OCI-LY3 (cell line): ENCODE measurements around the gene FXYD4.
"Not testable (repeated sequence)": the region's sequence is repeated elsewhere in the genome, so short reads cannot be mapped to it uniquely, and the experiment has no call there.

Source experiments
- H2AFZ ChIP-seq: fragments of 200-600, 300-600 bp; shearing (Covaris generic); 2 replicates; pipeline ENCODE4 v1.6.0; 2014; ENCODE audit warnings: antibody characterized with exemption, low read depth, low read length
- H3K27ac ChIP-seq: fragments of 200-600, 300-600 bp; sonication (generic); 2 replicates; pipeline ENCODE4 v1.5.1; 2014; ENCODE audit warnings: mild to moderate bottlenecking, low read length, moderate library complexity, mixed read lengths
- H3K27me3 ChIP-seq: fragments of 200-600, 300-600 bp; sonication (generic); 2 replicates; pipeline ENCODE4 v1.6.1; 2014; ENCODE audit warnings: low read depth, low read length, mixed read lengths
- H3K36me3 ChIP-seq: fragments of 200-600, 300-600 bp; sonication (generic); replicated peaks from 2 replicates; pipeline ENCODE3; 2014; ENCODE audit warnings: low read depth, low read length, mixed read lengths
- H3K4me1 ChIP-seq: fragments of 300-600, 200-600 bp; sonication (generic); 2 replicates; pipeline ENCODE4 v1.6.1; 2014; ENCODE audit warnings: low read length, mixed read lengths
- H3K4me2 ChIP-seq: fragments of 200-600, 300-600 bp; sonication (generic); 2 replicates; pipeline ENCODE4 v1.6.1; 2014; ENCODE audit warnings: low read length, mixed read lengths
- H3K4me3 ChIP-seq: fragments of 300-600, 200-600 bp; sonication (generic); 2 replicates; pipeline ENCODE4 v1.5.1; 2014; ENCODE audit warnings: antibody characterized with exemption, mild to moderate bottlenecking, low read length, moderate library complexity
- H3K79me2 ChIP-seq: fragments of 300-600, 200-600 bp; shearing (Covaris generic); 2 replicates; pipeline ENCODE4 v1.6.1; 2014; ENCODE audit warnings: mild to moderate bottlenecking, low read length, mixed read lengths
- H3K9ac ChIP-seq: fragments of 300-600, 200-600 bp; shearing (Covaris generic); 2 replicates; pipeline ENCODE4 v1.6.0; 2014; ENCODE audit warnings: mild to moderate bottlenecking, low read length, moderate library complexity
- H3K9me3 ChIP-seq: fragments of 200-600, 300-600 bp; shearing (Covaris generic); 2 replicates; pipeline ENCODE4 v1.6.1; 2014; ENCODE audit warnings: low read length, mixed read lengths; ENCODE audit not compliant: insufficient read depth
- H4K20me1 ChIP-seq: fragments of 200-600, 300-600 bp; sonication (generic); 2 replicates; pipeline ENCODE4 v1.6.1; 2016; ENCODE audit warnings: low read length, mixed read lengths; ENCODE audit not compliant: insufficient read depth
- EZH2phosphoT487 ChIP-seq: fragments of 200-600 bp; shearing (Covaris generic); IDR thresholded peaks from 2 replicates; pipeline ENCODE4 v1.6.1; 2018; ENCODE audit warnings: antibody characterized with exemption, mixed run types, low read depth
- TF ChIP-seq, protein P1 (sequence below): fragments of 200-600, 300-600 bp; sonication (generic); IDR thresholded peaks from 2 replicates; pipeline ENCODE4 v1.5.1; 2014; ENCODE audit warnings: antibody characterized with exemption, low read length, low read depth

Gene FXYD4

DNA sequence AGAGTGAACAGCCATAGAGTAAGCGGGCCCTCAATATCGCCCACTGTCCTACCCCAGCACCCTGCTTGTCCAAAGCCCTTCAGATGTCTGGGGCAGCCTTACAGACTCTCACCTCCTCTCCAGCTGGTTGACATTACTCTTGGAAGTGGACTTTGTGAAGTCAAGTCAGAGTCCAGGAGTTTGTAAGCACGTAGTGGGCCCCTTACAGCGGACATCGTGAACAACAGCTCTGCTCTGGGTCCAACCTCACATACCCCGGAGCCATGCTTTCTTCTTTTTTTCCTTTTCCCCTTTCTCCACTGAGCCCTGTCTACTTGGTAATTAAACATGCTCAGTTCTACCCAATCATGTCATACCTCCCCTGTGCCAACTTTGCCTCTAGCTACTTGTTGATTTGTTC, 20.1 kb downstream of the FXYD4 start:
- no peak overlapping the region for H3K9ac ChIP-seq

GRCh38 chr10:43392748-43393147, 21.3 kb downstream of the FXYD4 start:
- no peaks in the 10 kb centered on the region for H3K9me3 ChIP-seq
- no peak overlapping the region for H3K27ac ChIP-seq
- H3K27me3 ChIP-seq = no peaks in the 10 kb centered on the region
- H4K20me1 ChIP-seq = peaks cover 64% of the 10 kb centered on the region
- no peak overlapping the region for H3K4me3 ChIP-seq
- peaks cover 97% of the 10 kb centered on the region for H3K79me2 ChIP-seq
- peaks cover 18% of the 10 kb centered on the region for H3K4me1 ChIP-seq
- H2AFZ ChIP-seq = no peak overlapping the region
- H3K9ac ChIP-seq = no peak overlapping the region
- peaks cover 70% of the 10 kb centered on the region for H3K36me3 ChIP-seq
- TF ChIP-seq, protein P1, sequence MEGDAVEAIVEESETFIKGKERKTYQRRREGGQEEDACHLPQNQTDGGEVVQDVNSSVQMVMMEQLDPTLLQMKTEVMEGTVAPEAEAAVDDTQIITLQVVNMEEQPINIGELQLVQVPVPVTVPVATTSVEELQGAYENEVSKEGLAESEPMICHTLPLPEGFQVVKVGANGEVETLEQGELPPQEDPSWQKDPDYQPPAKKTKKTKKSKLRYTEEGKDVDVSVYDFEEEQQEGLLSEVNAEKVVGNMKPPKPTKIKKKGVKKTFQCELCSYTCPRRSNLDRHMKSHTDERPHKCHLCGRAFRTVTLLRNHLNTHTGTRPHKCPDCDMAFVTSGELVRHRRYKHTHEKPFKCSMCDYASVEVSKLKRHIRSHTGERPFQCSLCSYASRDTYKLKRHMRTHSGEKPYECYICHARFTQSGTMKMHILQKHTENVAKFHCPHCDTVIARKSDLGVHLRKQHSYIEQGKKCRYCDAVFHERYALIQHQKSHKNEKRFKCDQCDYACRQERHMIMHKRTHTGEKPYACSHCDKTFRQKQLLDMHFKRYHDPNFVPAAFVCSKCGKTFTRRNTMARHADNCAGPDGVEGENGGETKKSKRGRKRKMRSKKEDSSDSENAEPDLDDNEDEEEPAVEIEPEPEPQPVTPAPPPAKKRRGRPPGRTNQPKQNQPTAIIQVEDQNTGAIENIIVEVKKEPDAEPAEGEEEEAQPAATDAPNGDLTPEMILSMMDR = no peak
- TF ChIP-seq EZH2phosphoT487 = no peak
- H3K4me2 ChIP-seq = no peak overlapping the region

More for the DNA sequence above, 20.1 kb downstream of the FXYD4 start:
- Histone ChIP-seq H3K4me3 (no peak overlapping the region), H3K9me3 (no peaks in the 10 kb centered on the region), H3K4me1 (peaks cover 18% of the 10 kb centered on the region), H2AFZ (no peak overlapping the region), H3K4me2 (no peak overlapping the region), H3K79me2 (peaks cover 85% of the 10 kb centered on the region), H3K27ac (no peak overlapping the region), H4K20me1 (peaks cover 76% of the 10 kb centered on the region), H3K36me3 (peaks cover 82% of the 10 kb centered on the region), H3K27me3 (no peaks in the 10 kb centered on the region)
- TF ChIP-seq, protein P1 = no peak
- no peak for TF ChIP-seq EZH2phosphoT487

DNA sequence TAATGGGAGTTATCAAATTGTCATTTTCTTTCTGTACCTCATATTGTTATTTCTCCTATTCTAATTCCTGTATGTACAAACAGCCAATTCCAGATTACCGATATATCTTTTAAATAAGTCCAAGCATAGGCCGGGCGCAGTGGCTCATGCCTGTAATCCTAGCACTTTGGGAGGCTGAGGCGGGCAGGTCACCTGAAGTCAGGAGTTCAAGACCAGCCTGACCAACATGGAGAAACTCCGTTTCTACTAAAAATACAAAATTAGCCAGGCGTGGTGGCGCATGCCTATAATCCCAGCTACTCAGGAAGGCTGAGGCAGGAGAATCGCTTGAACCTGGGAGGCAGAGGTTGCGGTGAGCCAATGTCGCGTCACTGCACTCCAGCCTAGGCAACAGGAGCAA, 21.8 kb downstream of the FXYD4 start:
- not testable (repeated sequence) for H3K9me3 ChIP-seq, H3K27me3 ChIP-seq, H3K9ac ChIP-seq, H3K4me3 ChIP-seq, H3K4me2 ChIP-seq, H3K27ac ChIP-seq, H2AFZ ChIP-seq
- Histone ChIP-seq H3K36me3 (peaks cover 66% of the 10 kb centered on the region), H3K79me2 (peaks cover 99% of the 10 kb centered on the region), H4K20me1 (peaks cover 59% of the 10 kb centered on the region), H3K4me1 (peaks cover 22% of the 10 kb centered on the region)

DNA sequence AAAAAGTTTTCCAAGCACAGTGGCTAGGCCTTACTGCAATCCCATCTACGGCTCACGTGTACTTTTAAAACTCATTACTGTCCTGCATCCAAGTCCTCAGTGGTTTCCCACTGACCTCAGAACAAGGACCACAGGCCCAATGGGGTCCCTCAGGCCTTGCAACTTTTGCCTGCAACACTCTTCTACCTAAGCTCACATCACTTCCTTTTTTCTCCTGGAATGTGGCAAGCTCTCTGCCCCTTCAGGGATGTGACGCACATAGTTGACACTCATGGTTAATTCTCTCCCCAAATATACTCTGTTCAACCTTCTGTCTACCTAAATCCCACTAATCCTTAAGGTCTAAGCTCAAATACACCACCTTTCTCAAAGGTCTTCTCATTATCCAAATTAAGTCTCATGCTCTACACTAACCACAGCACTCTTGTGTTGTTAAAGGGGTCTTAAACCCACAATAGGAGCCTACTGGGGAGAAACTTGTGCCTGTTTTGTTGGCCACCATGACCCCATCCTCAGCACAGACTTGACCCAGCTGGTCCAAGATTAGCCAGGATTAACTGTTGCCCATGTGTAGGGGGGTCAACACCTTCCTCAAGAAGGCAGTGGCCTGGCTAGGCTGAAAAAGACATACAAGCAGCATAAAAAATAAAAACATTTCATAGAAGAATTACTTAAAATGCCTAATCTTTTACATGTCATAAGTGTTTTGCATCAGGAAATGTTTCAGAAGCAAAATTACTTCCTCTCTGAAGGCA, 22.3 kb downstream of the FXYD4 start:
- Histone ChIP-seq H3K9ac (peak overlapping the region; percentile 99; the same call in 1 of the 2 replicates), H2AFZ (no peak overlapping the region), H3K36me3 (peaks cover 60% of the 10 kb centered on the region), H3K27ac (peak overlapping the region; percentile 37), H3K4me2 (no peak overlapping the region; the same call in 1 of the 2 replicates), H3K79me2 (peaks cover 99% of the 10 kb centered on the region), H3K4me3 (no peak overlapping the region), H3K9me3 (no peaks in the 10 kb centered on the region), H3K27me3 (no peaks in the 10 kb centered on the region), H3K4me1 (peaks cover 23% of the 10 kb centered on the region), H4K20me1 (peaks cover 56% of the 10 kb centered on the region)
- TF ChIP-seq, protein P1 = no peak
- TF ChIP-seq EZH2phosphoT487 = no peak
